Colon (tissue), 2 donors: ENCODE data around the gene PDLIM3.
"Not testable (repeated sequence)": the region's sequence is repeated elsewhere in the genome, so short reads cannot be mapped to it uniquely, and the experiment has no call there.

Source experiments
- FAIRE-seq: peaks from 2 replicates; lab custom pipeline; 2012; peaks lifted over from hg19 to GRCh38; lab: Jason Lieb, UNC
- donor health status: control.
- donor health status: control.

Gene PDLIM3

GRCh38 chr4:185534866-185535611 lies at the start of gene PDLIM3:
Gene PDLIM3, minus strand, starts transcription at chr4:185535507. Its CDS starts 73 bp downstream, at chr4:185535434.
- FAIRE-seq = no peak

- FAIRE-seq = no peak
Measured at GRCh38 chr4:185583813-185584212, 48.5 kb upstream of the PDLIM3 start.

GRCh38 chr4:185582651-185583400 lies 47.5 kb upstream of the PDLIM3 start:
- no peak for FAIRE-seq

GRCh38 chr4:185580699-185581098 lies 45.4 kb upstream of the PDLIM3 start:
- no peak for FAIRE-seq

GRCh38 chr4:185578284-185578683 lies 43.0 kb upstream of the PDLIM3 start:
- no peak for FAIRE-seq

GRCh38 chr4:185576962-185577950 lies 41.9 kb upstream of the PDLIM3 start:
- no peak for FAIRE-seq

GRCh38 chr4:185576314-185576961 lies 41.1 kb upstream of the PDLIM3 start:
- FAIRE-seq = no peak

- FAIRE-seq = no peak
Measured at GRCh38 chr4:185573651-185574199, 38.4 kb upstream of the PDLIM3 start.

GRCh38 chr4:185570727-185571126 lies 35.4 kb upstream of the PDLIM3 start:
- FAIRE-seq = no peak

- no peak for FAIRE-seq
Measured at GRCh38 chr4:185567381-185568376, 32.4 kb upstream of the PDLIM3 start.

- FAIRE-seq = no peak
Measured at GRCh38 chr4:185566972-185567371, 31.7 kb upstream of the PDLIM3 start.

- FAIRE-seq = no peak
Measured at GRCh38 chr4:185566425-185566824, 31.1 kb upstream of the PDLIM3 start.

- FAIRE-seq = no peak
Measured at GRCh38 chr4:185565696-185566095, 30.4 kb upstream of the PDLIM3 start.

- FAIRE-seq = no peak
Measured at GRCh38 chr4:185564349-185564748, 29.0 kb upstream of the PDLIM3 start.

- no peak for FAIRE-seq
Measured at GRCh38 chr4:185562531-185562930, 27.2 kb upstream of the PDLIM3 start.

GRCh38 chr4:185560316-185560715 lies 25.0 kb upstream of the PDLIM3 start:
- no peak for FAIRE-seq

GRCh38 chr4:185559915-185560281 lies 24.6 kb upstream of the PDLIM3 start:
- no peak for FAIRE-seq

- not testable (repeated sequence) for FAIRE-seq
Measured at GRCh38 chr4:185559251-185559914, 24.1 kb upstream of the PDLIM3 start.

- FAIRE-seq = no peak
Measured at GRCh38 chr4:185554365-185555126, 19.2 kb upstream of the PDLIM3 start.
